DMS53 treated with DMSO at 0.1 percent for 48 hours (cell line): ENCODE data around the gene SBNO2.
A peak's percentile ranks its signal among the peaks of the same experiment; 100 is the strongest.

Experiments
- DNase-seq: peaks from one replicate; lab custom pipeline; 2025; ENCODE audit not compliant: unreplicated experiment; lab: John Stamatoyannopoulos, UW

Gene SBNO2

DNA sequence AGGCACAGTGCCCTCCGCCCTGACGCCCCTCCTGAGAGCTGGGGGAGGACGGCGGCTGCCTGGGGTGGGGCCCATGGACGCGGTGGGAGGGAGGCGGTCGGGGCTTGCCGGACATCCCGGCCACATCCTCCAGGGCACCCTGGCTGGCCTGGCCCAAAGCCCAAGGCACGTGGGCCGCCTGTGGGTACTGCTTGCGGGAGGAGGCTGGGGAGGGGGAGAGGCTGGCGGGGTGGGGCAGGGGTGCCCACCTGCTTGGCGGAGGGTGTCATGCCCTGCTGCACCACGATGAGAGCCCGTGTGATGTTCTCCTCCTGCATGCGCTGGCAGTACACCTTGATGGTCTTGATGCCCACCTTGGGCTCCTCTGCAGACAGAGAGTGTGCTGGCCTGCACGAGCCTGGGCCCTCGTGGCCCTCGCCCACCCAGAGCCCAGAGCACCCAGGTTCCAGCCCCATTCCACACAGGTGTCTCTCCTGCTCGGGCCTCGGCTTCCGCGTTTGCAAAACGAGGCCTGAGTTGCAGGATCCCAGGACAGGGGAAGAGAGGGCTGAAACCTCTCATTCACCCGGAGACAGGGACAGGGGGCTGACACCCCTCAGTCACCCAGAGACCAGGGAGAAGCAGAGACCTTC is 82.4 kb downstream of the SBNO2 start:
- no peak for DNase-seq

DNA sequence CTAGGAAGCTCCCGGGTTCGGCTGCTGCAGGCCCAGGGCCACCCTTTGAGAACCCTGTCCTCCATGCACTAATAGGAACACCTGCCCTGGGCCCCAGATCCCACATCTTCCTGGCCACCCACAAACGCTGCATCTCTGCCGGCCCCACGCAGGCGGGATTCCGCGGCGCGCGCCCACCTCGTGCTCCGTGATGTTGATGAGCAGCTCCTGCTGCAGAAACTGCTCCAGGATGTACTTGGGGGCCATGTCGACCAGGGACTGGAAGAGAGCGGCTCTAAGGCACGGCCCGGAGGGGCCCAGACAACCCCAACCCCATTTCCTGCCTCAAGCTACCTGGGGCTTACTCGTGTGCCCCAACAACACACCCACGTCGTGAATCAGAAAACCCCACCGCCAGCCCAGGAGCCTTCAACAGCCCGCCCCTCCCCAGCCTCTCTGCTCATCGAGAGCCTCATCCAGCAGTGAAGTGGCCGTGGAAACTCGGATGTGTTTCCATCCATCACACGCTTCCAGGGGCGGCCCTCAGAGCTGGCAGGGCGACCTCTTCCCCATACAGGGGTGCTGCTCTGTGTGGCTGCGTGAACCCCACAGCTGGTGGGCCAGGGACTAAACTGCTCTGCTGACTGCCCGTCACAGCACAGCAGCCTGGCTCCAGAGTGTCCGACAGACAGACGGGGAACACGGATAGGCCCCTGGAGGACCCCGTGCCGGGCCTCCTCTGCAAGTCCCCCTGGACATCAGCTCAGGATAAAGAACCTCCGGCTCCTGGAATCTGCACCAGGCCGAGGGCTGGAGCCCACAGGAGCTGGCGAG is 83.1 kb downstream of the SBNO2 start:
- no peak for DNase-seq

DNA sequence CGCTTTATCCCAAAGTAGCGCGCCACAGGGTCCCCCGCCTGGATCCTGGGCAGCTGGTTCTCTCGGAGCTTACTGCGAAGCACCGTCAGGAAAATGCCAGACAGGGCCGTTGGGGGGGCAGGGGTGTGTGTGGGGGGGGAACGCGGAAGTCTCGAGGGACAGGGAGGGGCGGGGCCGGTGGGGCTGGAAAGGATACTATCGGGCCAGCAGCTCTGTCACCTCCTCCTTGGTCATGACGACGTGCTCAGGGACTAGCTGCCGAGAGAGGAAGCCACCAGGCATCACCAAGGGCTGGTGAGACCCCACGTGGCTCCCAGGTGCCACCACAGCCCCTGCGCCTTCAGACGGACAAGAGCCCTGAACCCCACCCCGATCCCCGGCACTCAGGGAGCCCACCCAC is 84.2 kb downstream of the SBNO2 start:
- no peak for DNase-seq

DNA sequence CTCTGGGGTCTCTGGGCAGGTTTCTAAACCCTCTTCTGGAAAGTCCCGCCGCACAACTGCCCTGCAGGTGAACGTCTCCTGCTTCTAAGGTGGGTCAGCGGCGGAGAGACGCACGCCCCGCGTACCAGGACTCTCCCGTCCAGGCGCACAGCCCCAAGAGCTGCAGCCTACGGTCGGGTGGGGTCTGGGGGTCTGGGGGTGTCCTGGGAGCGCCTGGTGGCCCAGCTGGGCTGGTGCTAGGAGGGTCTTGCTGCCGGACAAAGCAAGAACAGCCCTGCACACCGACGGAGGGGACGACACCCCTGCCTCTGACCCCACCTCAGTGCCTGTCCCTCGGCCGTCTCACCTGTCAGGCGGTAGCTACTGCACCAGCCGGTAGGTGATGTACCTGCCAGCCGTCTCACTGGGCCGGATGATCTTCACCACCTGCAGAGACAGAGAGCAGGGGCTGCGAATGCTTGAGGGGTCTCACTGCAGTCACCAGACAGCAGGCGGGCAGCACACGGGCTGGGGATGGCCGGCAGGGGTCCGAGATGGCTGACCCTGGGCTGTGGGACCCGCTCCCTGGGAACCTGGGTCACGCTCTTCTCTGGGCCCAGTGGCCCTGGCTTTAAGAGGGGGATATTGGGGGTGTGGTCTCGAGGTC is 84.8 kb downstream of the SBNO2 start:
- DNase-seq: no peak

DNA sequence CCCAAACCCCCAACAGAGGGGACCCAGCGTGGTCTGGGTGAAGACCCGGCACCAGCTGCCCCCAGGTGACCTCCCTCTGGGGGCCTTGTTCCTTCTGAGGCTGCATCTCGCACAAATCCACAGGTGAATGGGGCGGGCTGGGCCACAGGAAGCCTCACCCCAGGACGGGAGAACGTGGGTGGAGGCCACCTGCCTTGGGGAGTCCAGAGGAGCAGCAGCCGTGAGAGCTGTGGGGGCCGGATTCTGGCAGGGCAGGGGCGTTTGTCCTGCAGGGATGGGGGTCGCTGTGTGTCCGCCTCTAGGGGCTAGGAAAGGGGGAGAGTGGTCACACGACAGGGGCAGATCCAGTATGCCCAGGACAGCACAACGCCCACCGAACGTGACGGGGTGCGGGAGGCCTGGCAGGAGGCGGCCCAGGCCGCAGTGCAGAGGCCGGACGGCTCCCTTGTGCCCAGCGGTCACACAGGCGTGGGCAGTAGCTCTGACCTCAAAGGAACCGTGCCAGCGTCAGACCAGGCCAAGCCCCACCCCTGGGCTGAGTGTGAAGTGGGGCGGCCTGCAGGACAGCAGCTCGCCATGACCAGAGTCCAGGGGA is 85.6 kb downstream of the SBNO2 start:
- DNase-seq: no peak

DNA sequence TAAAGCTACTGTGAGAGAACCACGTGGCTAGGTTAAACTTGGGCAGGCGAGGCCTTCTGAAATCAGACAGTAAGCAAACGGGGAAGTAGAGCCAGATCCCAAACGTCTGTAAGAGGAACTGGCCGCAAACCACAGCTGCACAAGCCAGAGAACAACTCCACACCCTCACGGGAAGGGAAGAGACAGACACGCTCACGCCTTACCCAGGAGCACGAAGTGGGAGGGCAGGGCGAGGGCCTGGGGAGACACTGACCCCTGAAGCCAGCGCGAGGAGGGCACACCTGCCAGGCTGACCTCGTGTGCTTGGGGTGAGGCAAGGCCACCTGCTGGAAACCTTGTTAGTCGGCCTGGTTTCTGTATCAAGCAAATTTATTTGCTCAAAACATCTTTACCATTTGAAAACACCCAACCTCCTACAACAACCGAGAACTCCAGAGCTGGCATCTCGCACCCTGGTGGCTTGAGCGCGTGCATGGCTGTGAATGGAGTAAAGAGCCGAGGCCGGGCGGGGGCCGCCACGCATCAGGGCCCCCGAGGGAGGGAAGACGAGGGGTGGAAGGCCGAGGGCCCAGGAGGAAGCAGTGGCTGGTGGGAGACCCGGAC is 86.2 kb downstream of the SBNO2 start:
- no peak for DNase-seq

DNA sequence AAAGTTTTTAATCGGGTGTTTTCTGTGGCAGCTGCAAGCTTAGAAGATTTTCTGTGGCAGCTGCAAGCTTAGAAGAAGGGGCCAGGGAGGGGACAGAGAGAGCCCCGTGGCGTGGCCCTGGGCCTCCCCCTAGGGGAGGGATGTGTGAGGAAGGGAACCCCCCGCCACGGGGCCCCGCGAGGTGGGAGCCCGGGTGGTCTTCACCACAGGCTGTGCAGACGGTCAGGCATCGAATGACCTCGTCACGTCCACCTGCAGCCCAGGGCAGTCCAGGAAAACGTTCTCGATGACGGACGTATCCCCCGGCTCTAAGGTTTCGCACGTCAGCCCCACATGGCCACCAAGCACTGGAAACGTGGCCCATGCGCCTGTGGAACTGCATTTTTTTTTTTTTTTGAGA is 87.5 kb downstream of the SBNO2 start:
- no peak for DNase-seq

DNA sequence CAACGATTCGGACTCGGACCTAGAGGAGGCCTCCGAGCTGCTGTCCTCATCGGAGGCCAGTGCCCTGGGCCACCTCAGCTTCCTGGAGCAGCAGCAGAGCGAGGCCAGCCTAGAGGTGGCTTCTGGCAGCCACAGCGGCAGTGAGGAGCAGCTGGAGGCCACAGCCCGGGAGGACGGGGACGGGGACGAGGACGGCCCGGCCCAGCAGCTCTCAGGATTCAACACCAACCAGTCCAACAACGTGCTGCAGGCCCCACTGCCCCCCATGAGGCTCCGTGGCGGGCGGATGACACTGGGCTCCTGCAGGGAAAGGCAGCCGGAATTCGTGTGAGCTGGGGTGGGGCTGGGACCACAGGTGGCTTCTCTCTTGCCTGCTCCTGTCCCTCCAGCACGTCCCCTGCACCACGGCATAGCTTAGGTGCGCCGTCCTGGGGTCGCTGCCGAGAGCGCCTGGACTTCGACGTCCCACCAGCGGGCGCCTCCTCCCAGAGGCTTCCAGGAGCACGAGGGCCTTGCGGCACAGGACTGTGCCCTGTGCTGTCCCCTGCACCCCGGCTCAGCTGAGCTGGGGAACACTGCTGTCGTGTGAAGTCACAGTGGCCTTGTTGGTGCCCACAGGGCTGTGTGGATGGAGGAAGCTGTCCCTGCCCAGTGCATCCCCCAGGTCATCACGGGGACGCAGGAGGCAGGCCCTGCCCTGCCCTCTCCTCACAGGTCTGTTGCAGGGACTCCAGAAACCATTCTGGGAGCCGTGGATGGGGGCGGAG is 88.2 kb downstream of the SBNO2 start:
- no peak for DNase-seq

DNA sequence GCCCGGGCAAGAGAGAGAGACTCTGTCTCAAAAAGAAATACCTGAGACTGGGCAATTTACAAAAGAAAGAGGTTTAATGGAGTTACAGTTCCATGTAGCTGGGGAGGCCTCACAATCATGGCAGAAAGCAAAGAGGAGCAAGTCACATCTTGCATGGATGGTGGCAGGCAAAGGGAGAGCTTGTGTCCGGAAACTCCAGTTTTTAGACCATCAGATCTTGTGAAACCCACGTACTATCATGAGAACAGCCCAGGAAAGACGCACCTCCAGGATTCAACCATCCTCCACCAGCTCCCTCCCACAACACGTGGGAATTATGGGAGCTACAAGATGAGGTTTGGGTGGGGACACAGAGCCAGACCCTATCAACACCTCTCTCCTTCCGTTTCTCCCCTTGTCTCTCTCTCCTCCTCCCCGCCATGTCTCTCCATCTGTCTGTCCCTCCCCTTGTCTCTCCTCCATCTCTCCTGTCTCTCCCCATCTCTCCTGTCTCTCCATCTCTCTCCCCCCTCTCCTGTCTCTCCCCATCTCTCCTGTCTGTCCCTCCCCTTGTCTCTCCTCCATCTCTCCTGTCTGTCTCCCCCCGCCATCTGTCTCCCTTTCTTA is 88.9 kb downstream of the SBNO2 start:
- no peak for DNase-seq

DNA sequence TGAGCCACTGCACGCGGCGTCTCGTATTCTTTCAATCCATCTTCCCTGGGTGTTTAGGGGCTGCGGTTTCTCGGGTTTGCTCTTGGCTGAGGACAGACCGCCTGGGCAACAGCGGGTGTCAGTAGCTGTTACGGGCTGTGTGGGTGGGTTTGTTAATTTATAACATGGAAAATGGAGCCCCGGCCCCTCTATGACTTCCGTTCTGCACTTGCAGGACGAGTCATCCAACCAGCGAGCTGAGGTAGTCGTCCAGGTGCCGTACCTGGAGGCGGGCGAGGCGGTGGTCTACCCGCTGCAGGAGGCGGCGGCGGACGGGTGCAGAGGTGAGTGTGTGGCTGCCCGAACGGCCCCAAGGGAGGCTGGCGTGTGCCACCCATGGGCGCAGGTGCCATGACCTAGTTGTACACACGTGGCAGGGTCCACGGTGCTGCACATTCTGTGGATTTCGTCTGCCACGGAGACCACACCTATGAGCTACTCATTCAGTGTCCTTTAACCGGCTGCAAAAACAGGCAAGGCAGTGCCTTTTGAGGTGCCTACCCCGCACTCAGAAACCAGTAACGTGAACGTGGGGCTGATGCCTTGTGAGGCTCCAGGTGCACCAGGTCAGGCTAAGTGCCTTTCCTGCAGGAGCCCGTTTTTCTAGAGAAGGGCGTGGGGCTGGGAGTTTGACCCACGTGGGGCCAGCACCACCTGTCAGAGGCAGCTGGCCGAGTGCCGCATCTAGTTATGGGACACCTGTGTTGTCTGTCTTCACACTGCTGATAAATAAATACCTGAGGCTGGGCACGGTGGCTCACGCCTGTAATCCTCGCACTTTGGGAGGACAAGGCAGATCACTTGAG is 89.8 kb downstream of the SBNO2 start:
- DNase-seq: peak; percentile 43

DNA sequence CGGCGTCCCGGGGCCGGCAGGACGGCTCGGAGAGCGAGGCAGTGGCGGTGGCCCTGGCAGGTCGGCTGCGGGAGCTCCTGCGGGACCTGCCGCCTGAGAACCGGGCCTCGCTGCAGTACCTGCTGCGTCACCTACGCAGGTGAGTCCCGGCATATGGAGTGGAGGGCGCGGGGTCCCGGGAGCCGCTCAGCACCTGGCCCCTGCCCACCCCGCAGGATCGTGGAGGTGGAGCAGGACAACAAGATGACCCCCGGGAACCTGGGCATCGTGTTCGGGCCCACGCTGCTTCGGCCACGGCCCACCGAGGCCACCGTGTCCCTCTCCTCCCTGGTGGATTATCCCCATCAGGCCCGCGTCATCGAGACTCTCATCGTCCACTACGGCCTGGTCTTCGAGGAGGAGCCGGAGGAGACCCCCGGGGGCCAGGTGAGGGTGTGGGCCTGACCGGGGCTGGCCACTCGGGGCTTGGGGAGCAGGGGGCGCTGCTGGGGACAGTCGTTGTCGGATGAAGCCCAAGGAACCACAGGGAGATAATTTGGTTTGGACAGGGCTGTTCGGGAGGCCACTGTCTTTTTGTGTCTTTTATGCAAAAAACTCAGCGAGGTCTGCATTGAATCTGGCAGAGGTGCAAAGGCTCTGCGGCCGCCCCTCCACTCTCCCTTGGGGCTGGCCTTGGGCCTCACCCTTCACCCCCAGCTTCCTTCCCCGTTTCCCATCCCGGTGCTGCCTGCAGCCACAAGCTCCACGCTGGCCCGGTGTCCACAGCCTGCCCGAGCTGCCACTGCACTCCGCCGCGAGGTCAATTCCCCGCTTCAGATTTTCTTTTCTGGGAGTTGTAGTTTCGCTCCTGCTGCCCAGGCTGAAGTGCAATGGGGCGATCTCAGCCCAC is 90.9 kb downstream of the SBNO2 start:
- no peak for DNase-seq

DNA sequence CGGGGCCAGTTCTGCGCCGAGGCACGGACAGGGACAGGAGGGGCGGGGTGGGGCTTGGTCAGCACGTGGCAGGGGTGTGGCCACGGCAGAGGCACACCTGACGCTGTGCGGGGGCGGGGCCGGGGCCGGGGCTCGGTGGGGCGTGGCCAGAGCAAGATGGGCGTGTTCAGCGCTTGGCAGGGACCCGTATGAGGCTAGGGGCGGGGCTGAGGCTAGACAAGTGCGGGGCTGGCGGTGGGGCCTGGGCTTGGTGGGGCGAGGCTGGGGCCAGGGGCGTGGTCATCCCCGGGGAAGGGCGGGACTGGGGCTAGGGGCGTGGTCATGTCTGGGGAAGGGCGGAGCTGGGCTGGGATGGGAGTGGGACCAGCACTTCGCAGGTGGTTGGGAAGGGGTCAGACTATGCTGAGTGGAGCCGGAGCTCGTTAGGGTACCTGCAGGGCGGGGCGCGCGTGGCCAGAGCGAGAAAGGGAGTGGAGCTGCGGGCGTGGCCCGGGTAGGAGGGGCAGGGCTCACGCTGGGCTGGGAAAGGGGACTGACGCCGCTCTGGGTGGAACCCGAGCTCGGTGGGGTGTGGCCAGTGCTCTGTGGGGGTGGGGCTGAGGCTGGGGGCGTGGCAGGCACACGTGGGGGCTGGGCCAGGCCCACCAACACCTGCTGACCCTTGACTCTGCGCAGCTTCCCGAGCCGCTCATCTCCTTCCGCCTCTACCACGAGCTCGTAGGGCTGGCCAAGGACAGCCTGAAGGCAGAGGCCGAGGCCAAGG is 91.7 kb downstream of the SBNO2 start:
- peak; percentile 76 for DNase-seq

DNA sequence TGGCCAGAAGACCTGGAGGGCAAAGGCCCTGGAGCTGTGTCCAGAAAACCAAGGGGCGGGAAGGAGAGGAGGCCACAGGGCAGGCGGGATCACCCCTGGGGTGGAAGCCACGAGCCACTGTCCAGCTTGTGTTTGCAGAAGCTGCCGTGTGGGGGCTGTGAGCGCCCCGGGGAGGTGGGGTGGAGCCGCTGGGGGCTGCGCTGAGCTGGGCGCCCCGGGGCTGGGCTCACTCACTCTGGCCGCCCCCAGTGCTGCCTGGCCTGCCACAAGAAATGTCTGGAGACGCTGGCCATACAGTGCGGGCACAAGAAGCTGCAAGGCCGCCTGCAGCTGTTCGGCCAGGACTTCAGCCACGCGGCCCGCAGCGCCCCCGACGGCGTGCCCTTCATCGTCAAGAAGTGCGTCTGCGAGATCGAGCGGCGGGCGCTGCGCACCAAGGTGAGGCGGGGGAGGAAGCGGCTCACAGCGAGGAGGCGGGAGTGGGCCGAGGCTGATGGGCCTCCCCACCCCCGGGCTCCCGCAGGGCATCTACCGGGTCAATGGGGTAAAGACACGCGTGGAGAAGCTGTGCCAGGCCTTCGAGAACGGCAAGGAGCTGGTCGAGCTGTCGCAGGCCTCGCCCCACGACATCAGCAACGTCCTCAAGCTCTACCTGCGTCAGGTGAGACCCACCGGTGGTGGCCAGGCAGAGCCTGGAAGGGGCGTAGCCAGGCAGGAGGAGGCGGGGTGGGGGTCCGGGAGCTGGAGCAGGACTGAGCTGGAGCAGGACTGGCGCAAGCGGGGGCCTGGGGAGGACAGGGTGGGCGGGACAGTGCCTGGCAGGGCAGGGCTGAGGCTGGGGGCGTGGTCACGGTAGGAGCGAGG is 92.5 kb downstream of the SBNO2 start:
- DNase-seq: no peak

DNA sequence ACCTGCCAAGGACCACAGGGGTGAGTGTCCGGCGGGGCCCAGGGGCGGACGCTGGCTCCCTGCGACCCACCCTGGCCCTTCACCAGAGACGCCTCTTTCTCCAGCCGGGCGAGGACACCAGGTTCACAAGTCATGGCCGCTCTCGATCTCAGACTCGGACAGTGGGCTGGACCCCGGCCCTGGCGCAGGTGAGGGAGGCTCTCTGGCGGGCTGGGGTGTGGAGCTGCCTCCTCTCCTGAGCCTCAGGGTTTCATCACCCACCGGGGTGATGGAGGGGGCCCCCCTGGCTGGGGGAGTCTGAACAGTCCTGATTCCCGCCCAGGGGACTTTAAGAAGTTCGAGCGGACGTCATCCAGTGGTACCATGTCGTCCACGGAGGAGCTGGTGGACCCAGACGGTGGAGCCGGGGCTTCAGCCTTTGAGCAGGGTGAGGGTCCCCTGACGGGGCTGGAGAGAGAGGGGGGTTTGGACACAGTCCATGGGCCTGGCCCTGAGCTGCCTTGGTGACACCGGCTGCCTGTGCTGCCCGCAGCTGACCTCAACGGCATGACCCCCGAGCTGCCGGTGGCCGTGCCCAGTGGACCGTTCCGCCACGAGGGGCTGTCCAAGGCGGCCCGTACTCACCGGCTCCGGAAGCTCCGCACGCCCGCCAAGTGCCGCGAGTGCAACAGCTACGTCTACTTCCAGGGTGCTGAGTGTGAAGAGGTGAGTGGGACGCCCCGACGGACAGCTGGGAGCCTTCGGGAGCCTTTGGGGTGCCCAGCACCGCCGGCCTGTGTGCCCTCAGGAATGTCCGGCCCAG is 93.5 kb downstream of the SBNO2 start:
- DNase-seq: no peak

DNA sequence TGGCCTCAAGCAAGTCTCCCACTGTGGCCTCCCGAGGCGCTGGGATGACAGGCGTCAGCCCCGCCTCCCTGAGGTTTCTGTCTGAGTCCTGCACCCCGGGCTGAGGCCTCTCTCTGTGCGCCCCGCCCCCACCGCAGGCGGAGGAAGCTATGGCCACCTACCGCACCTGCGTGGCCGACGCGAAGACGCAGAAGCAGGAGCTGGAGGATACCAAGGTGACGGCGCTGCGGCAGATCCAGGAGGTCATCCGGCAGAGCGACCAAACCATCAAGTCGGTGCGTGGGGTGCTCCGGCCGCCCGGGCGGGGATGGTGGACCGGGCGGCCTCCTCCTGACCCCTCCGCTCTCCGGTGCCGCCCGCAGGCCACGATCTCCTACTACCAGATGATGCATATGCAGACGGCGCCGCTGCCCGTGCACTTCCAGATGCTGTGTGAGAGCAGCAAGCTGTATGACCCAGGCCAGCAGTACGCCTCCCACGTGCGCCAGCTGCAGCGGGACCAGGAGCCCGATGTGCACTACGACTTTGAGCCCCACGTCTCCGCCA is 94.4 kb downstream of the SBNO2 start:
- DNase-seq: no peak

DNA sequence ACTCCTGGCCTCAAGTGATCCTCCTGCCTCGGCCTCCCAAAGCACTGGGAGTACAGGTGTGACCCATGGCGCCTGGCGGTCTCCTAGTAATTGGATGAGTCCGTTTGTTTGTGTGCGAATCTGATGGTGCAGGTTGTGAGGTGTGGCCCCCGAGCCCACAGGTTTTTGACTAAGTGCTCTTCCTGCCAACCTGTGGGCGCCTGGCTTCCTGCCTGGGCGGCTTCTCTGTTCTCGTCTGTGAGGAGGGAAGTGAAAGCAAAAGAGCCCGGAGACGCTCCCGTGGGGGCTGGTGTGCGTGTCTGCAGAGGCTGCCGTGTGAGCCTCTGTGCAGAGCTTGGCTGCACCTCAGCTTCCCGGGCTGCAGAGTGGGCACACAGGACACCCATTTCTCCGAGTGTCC is 97.1 kb downstream of the SBNO2 start:
- peak; percentile 30 for DNase-seq
